Breast epithelium (tissue), 3 donors: ENCODE results near the gene SUSD6.

Experiments used
- CTCF ChIP-seq, 3 donors: fragments of 450-650 bp; IDR thresholded peaks; one replicate each; pipeline ENCODE4 v1.5.1; 2016 to 2017; ENCODE audit warnings: antibody characterized with exemption in 3 of 3, mild to moderate bottlenecking in 3 of 3, moderate library complexity in 3 of 3
- POLR2AphosphoS5 ChIP-seq, 3 donors: sonication (generic); formaldehyde crosslinking; IDR thresholded peaks; one replicate each; pipeline ENCODE4 v1.6.1; 2017; ENCODE audit warnings: antibody characterized with exemption in 3 of 3

- TF ChIP-seq CTCF (IDR thresholded peaks at IDR 0.05) (no peak), POLR2AphosphoS5 (IDR thresholded peaks at IDR 0.05) (no peak)
Measured at GRCh38 chr14:69629225-69630127, 18.1 kb downstream of the SUSD6 start.
